ENCODE measurements around the gene TSPAN6. TPM values are rescaled to one million over a fixed set of nuclear protein-coding genes. Genes with fewer than 3 reads are reported as not detected.

Gene TSPAN6
- total RNA-seq, 1 experiment from 2014 or later: 47.4 TPM

DNA sequence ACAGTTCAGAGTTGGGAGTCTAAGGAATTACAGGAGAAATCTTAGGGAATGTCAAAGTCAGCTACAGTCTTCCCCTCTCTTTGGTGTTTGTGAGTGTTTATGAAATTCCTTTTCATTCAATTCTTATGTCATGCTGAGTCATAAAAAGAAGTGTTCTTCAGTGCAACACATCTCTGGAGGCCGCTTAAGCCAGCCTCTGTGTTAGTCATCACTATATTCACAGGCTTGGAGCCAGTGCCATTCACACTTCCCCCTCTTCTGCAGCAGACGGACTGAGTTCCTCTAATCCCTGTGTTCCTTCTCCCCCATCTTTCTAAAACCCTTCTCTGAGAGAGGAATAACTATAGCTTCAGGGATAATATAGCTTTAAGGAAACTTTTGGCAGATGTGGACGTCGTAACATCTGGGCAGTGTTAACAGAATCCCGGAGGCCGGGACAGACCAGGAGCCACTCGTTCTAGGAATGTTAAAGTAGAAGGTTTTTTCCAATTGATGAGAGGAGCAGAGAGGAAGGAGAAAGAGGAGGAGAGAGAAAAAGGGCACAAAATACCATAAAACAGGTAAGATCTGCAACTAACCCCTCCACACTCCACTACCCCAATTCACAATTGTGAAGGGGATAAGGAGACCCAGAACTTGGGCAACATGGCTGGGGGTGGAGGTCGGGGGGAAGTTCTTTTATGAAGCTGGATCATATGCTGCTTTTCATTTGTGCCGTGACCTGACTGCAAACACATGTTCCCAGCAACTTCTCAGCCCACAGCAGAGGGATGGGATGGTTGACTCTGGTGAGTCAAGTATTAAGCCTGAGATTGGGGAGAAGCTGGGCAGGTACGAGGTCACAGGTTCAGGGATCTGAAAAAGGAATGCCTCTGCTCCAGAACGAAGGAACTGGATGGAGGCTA is 7.6 kb upstream of the TSPAN6 start, which contains the start of gene SRPX2:
Gene SRPX2, plus strand, starts transcription at position 244 of the 905 bp plus-strand sequence. CDS start 2,124 bp downstream, outside the sequence.
- ChIA-PET CTCF (no interaction called here), POLR2A (ENCODE audit: unreplicated experiment) (no interaction called here)
- no TSS peak for BruUV-seq (replicated peaks)

DNA sequence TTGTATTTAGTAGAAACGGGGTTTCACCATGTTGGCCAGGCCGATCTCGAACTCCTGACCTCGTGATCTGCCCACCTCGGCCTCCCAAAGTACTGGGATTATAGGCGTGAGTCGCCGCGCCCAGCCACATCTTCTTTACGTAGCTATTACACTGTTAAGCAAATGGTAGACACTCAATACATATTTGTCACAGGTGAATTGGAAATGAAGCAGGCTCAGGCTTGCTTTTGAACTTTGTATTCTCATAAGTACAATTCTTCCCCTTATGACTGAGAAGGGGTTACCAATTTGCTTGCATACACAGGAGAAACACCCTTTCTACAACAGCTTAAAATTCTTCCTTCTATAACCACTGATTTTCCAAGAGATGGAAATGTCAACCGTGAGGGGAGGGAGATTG is 6.6 kb upstream of the TSPAN6 start:
- Histone ChIP-seq H3K36me3 (ENCODE audit: low read depth, low read length) (no peaks in the 10 kb centered on the region), H3K9me2 (replicated peaks; ENCODE audit: low read length) (no peaks in the 10 kb centered on the region), H4K20me1 (ENCODE audit: low read length) (no peaks in the 10 kb centered on the region), H3K4me1 (ENCODE audit: insufficient read depth, low read length) (peaks cover 64% of the 10 kb centered on the region), H3K4me2 (ENCODE audit: low read length) (peak overlapping the region; percentile 79), H3F3A (ENCODE audit: low read length, unreplicated experiment) (no peaks in the 10 kb centered on the region), H2AFZ (ENCODE audit: low read length) (peak overlapping the region; percentile 35; the same call in 1 of the 2 replicates), H3K9me3 (ENCODE audit: low read length) (no peaks in the 10 kb centered on the region), H3K27me3 (ENCODE audit: low read length) (no peaks in the 10 kb centered on the region), H3K27ac (ENCODE audit: low read length) (peak overlapping the region; percentile 71), H3K4me3 (ENCODE audit: low read length) (peak overlapping the region; percentile 29; the same call in 1 of the 2 replicates), H3K9ac (ENCODE audit: low read length) (no peak overlapping the region), H3K79me2 (ENCODE audit: low read length) (0 out of 2 replicates have a peak, but pooled peaks cover 5% of the 10 kb centered on the region)
- POLR2A ChIA-PET (ENCODE audit: unreplicated experiment): no interaction called here
- CTCF ChIA-PET: no interaction called here
- intact Hi-C loops (cut with micrococcal nuclease): no loop called here
- ATAC-seq: no peak
- DNase-seq: no peak
- BruUV-seq (replicated peaks): no TSS peak
- TF ChIP-seq EZH2phosphoT487 (IDR thresholded peaks at IDR 0.05; ENCODE audit: borderline replicate concordance, low read length) (no peak), EZH2 (IDR thresholded peaks at IDR 0.05; ENCODE audit: low read length, unreplicated experiment) (no peak)
- TF ChIP-seq, protein P1, sequence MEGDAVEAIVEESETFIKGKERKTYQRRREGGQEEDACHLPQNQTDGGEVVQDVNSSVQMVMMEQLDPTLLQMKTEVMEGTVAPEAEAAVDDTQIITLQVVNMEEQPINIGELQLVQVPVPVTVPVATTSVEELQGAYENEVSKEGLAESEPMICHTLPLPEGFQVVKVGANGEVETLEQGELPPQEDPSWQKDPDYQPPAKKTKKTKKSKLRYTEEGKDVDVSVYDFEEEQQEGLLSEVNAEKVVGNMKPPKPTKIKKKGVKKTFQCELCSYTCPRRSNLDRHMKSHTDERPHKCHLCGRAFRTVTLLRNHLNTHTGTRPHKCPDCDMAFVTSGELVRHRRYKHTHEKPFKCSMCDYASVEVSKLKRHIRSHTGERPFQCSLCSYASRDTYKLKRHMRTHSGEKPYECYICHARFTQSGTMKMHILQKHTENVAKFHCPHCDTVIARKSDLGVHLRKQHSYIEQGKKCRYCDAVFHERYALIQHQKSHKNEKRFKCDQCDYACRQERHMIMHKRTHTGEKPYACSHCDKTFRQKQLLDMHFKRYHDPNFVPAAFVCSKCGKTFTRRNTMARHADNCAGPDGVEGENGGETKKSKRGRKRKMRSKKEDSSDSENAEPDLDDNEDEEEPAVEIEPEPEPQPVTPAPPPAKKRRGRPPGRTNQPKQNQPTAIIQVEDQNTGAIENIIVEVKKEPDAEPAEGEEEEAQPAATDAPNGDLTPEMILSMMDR (conservative IDR thresholded peaks at IDR 0.05; ENCODE audit: low read depth, low read length): no peak

More for the DNA sequence above, 7.6 kb upstream of the TSPAN6 start, which contains the start of gene SRPX2:
- TF ChIP-seq EZH2 (IDR thresholded peaks at IDR 0.05; ENCODE audit: low read length, unreplicated experiment) (no peak), EZH2phosphoT487 (IDR thresholded peaks at IDR 0.05; ENCODE audit: borderline replicate concordance, low read length) (no peak)
- TF ChIP-seq, protein P1 (conservative IDR thresholded peaks at IDR 0.05; ENCODE audit: low read depth, low read length): no peak
- H3K9ac ChIP-seq (ENCODE audit: low read length): peak within 1 kb of the TSS; percentile 28; the same call in 1 of the 2 replicates
- H3K4me1 ChIP-seq (ENCODE audit: insufficient read depth, low read length): peaks cover 74% of the 10 kb centered on the region
- ATAC-seq: peak; percentile 97
- H2AFZ ChIP-seq (ENCODE audit: low read length): peak within 1 kb of the TSS; percentile 35; the same call in 1 of the 2 replicates
- no peaks in the 10 kb centered on the region for H3K9me3 ChIP-seq (ENCODE audit: low read length)
- H3K27me3 ChIP-seq (ENCODE audit: low read length): no peaks in the 10 kb centered on the region
- H3K4me3 ChIP-seq (ENCODE audit: low read length): peak within 1 kb of the TSS; percentile 56
- H3K27ac ChIP-seq (ENCODE audit: low read length): peak within 1 kb of the TSS; percentile 71
- DNase-seq: peak; percentile 88
- H3K9me2 ChIP-seq (replicated peaks; ENCODE audit: low read length): no peaks in the 10 kb centered on the region
- H4K20me1 ChIP-seq (ENCODE audit: low read length): no peaks in the 10 kb centered on the region
- H3K4me2 ChIP-seq (ENCODE audit: low read length): peak within 1 kb of the TSS; percentile 79
- 0 out of 2 replicates have a peak, but pooled peaks cover 5% of the 10 kb centered on the region for H3K79me2 ChIP-seq (ENCODE audit: low read length)
- peaks cover 6% of the 10 kb centered on the region for H3F3A ChIP-seq (ENCODE audit: low read length, unreplicated experiment)
- no peaks in the 10 kb centered on the region for H3K36me3 ChIP-seq (ENCODE audit: low read depth, low read length)
- intact Hi-C loops (cut with micrococcal nuclease): no loop called here

Data from PC-3 (cell line).